ENCODE measurements around the gene ZNF750. TPM values are rescaled to one million over a fixed set of nuclear protein-coding genes. Genes with fewer than 3 reads are reported as not detected.
A peak's percentile ranks its signal among the peaks of the same experiment; 100 is the strongest.

Gene ZNF750
- total RNA-seq, 1 donor from 2014 or later = not detected

GRCh38 chr17:82865774-82866395 is 26.1 kb upstream of the ZNF750 start:
- Mint-ChIP-seq H3K4me3 (peak overlapping the region; percentile 31), H3K4me1 (peaks cover 53% of the 10 kb centered on the region), H3K36me3 (peaks cover 14% of the 10 kb centered on the region), H3K9me3 (no peaks in the 10 kb centered on the region), H3K27ac (peak overlapping the region; percentile 94), H3K27me3 (ENCODE audit: insufficient read depth, low read depth) (peaks cover 8% of the 10 kb centered on the region)
- peaks cover 28% of the 10 kb centered on the region for H3K4me1 ChIP-seq
- H2AFZ ChIP-seq (replicated peaks) = no peak overlapping the region
- peaks cover 27% of the 10 kb centered on the region for H3K79me2 ChIP-seq (ENCODE audit: low read depth)
- no peaks in the 10 kb centered on the region for H3K36me3 ChIP-seq
- TF ChIP-seq, protein P1, sequence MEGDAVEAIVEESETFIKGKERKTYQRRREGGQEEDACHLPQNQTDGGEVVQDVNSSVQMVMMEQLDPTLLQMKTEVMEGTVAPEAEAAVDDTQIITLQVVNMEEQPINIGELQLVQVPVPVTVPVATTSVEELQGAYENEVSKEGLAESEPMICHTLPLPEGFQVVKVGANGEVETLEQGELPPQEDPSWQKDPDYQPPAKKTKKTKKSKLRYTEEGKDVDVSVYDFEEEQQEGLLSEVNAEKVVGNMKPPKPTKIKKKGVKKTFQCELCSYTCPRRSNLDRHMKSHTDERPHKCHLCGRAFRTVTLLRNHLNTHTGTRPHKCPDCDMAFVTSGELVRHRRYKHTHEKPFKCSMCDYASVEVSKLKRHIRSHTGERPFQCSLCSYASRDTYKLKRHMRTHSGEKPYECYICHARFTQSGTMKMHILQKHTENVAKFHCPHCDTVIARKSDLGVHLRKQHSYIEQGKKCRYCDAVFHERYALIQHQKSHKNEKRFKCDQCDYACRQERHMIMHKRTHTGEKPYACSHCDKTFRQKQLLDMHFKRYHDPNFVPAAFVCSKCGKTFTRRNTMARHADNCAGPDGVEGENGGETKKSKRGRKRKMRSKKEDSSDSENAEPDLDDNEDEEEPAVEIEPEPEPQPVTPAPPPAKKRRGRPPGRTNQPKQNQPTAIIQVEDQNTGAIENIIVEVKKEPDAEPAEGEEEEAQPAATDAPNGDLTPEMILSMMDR (IDR thresholded peaks at IDR 0.05) = no peak
- H3K4me2 ChIP-seq = peak overlapping the region; percentile 34
- H3K27me3 ChIP-seq = no peaks in the 10 kb centered on the region
- no peaks in the 10 kb centered on the region for H3F3A ChIP-seq (ENCODE audit: low read depth)
- no peak for DNase-seq (ENCODE audit: low spot score)
- H3K9me3 ChIP-seq (ENCODE audit: low read depth) = no peaks in the 10 kb centered on the region
- no peak overlapping the region for H3K27ac ChIP-seq
- no peak overlapping the region for H3K9ac ChIP-seq
- H4K20me1 ChIP-seq (ENCODE audit: low read depth) = peaks cover 37% of the 10 kb centered on the region
- H3K4me3 ChIP-seq = no peak overlapping the region

DNA sequence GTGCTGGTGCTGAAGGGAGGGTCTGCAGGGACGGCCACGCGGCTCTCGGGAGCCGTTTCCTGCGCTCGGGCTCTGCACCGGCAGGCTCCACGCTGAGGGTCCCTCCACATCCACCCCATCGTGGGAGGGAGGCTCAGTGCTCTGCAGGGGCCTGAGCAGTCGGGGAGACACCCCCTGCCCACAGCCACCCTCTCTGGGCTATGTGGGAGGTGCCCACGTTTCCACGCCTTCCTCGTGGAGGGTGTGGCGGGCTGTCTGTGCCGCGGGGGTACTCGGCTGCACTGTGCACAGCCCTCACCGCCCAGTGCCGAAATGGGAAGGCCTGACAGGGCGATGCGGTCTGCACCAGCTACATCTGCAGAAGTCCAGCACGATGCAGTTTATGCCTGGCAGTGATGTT is 25.5 kb upstream of the ZNF750 start:
- peaks cover 56% of the 10 kb centered on the region for H3K4me1 Mint-ChIP-seq
- peaks cover 8% of the 10 kb centered on the region for H3K36me3 Mint-ChIP-seq
- no peak overlapping the region for H3K4me3 Mint-ChIP-seq
- Histone ChIP-seq H4K20me1 (ENCODE audit: low read depth) (peaks cover 37% of the 10 kb centered on the region), H3K9me3 (ENCODE audit: low read depth) (no peaks in the 10 kb centered on the region), H3K4me3 (no peak overlapping the region), H3K27ac (no peak overlapping the region), H3K4me1 (peaks cover 28% of the 10 kb centered on the region), H3K79me2 (ENCODE audit: low read depth) (peaks cover 27% of the 10 kb centered on the region), H3K4me2 (peak overlapping the region; percentile 34), H2AFZ (replicated peaks) (no peak overlapping the region), H3K9ac (no peak overlapping the region), H3K27me3 (no peaks in the 10 kb centered on the region), H3K36me3 (no peaks in the 10 kb centered on the region), H3F3A (ENCODE audit: low read depth) (no peaks in the 10 kb centered on the region)
- no peak for TF ChIP-seq EZH2 (IDR thresholded peaks at IDR 0.05)
- no peak for DNase-seq (ENCODE audit: low spot score)
- peak overlapping the region; percentile 94 for H3K27ac Mint-ChIP-seq
- H3K27me3 Mint-ChIP-seq (ENCODE audit: insufficient read depth, low read depth) = peaks cover 8% of the 10 kb centered on the region
- H3K9me3 Mint-ChIP-seq = no peaks in the 10 kb centered on the region

DNA sequence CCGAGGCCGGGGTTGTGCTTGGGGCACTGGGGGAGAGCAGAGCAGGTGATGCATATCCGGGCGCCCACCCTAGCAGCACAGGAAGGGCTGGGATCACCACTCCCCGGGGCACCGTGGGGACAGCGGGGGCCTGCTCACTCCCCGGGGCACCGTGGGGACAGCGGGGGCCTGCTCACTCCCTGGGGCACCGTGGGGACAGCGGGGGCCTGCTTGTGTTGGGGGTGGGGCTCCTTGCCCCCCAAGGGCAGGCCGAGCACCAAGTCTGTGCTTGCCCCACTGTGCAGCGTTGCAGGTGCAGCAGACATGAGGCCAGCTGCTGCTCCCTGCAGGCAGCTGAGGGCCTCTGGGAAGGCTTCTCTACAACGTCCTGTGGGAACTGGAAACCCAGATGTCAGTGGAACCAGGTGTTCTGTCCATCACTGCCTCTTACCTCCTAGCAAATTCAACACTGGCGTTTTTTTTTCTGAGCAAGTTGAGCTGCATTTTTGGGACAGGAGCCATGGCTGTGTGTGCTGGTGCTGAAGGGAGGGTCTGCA is 25.0 kb upstream of the ZNF750 start:
- Histone ChIP-seq H3K4me3 (no peak overlapping the region), H3K9me3 (ENCODE audit: low read depth) (no peaks in the 10 kb centered on the region), H3K4me1 (peaks cover 28% of the 10 kb centered on the region)

More for the DNA sequence above, 25.0 kb upstream of the ZNF750 start:
- Mint-ChIP-seq H3K36me3 (peaks cover 3% of the 10 kb centered on the region), H3K27ac (peak overlapping the region; percentile 65), H3K4me3 (no peak overlapping the region), H3K4me1 (peaks cover 61% of the 10 kb centered on the region), H3K27me3 (ENCODE audit: insufficient read depth, low read depth) (peaks cover 8% of the 10 kb centered on the region), H3K9me3 (no peaks in the 10 kb centered on the region)
- Histone ChIP-seq H3K36me3 (no peaks in the 10 kb centered on the region), H4K20me1 (ENCODE audit: low read depth) (peaks cover 37% of the 10 kb centered on the region), H3K79me2 (ENCODE audit: low read depth) (peaks cover 27% of the 10 kb centered on the region), H3F3A (ENCODE audit: low read depth) (no peaks in the 10 kb centered on the region), H3K27me3 (no peaks in the 10 kb centered on the region), H3K9ac (no peak overlapping the region), H3K27ac (no peak overlapping the region), H2AFZ (replicated peaks) (no peak overlapping the region), H3K4me2 (no peak overlapping the region)
- DNase-seq (ENCODE audit: low spot score) = no peak
- TF ChIP-seq EZH2 (IDR thresholded peaks at IDR 0.05) = no peak
- TF ChIP-seq, protein P1 (IDR thresholded peaks at IDR 0.05) = no peak
- TF ChIP-seq EZH2phosphoT487 (IDR thresholded peaks at IDR 0.05) = no peak

Data from neural progenitor cell (in vitro differentiated cells).